ENCODE measurements around the gene CDC40. TPM values are rescaled to one million over a fixed set of nuclear protein-coding genes. Genes with fewer than 3 reads are reported as not detected.
"Not testable (repeated sequence)": the region's sequence is repeated elsewhere in the genome, so short reads cannot be mapped to it uniquely, and the experiment has no call there.

Gene CDC40
- total RNA-seq, 1 experiment from 2014 or later: 26.2 TPM

GRCh38 chr6:110271732-110272022, 91.5 kb downstream of the CDC40 start:
- no peaks in the 10 kb centered on the region for H3K9me3 ChIP-seq (ENCODE audit: control insufficient read depth in 1 of 2, insufficient read depth in 1 of 2, low read depth in 1 of 2, low read length in 2 of 2)
- no TSS peak for BruUV-seq (replicated peaks)
- DNase-seq (ENCODE audit: low read depth, low spot score): no peak
- no peak overlapping the region for H3K9ac ChIP-seq (ENCODE audit: low read length)
- no peaks in the 10 kb centered on the region for H3K9me2 ChIP-seq (ENCODE audit: insufficient read depth)
- H3K79me2 ChIP-seq (ENCODE audit: insufficient read depth, low read length): no peaks in the 10 kb centered on the region
- H2AFZ ChIP-seq (ENCODE audit: low read depth, low read length, poor library complexity, severe bottlenecking): no peak overlapping the region
- ATAC-seq: no peak
- no peak overlapping the region for H3K4me3 ChIP-seq (replicated peaks in 1 of 2; ENCODE audit: low read depth in 1 of 2, low read length in 2 of 2)
- POLR2A ChIA-PET: no interaction called here
- H4K20me1 ChIP-seq (ENCODE audit: insufficient read depth): no peaks in the 10 kb centered on the region
- H3K36me3 ChIP-seq (ENCODE audit: control insufficient read depth in 1 of 2, insufficient read depth in 2 of 2, low read length in 2 of 2): no peaks in the 10 kb centered on the region
- CTCF ChIA-PET: no interaction called here
- no peaks in the 10 kb centered on the region for H3K27me3 ChIP-seq (ENCODE audit: insufficient read depth, low read length)
- intact Hi-C loops (cut with micrococcal nuclease): no loop called here
- RAD21 ChIA-PET (ENCODE audit: low non-redundant PET in 1 of 2, low total read pairs in 2 of 2, uncharacterized antibody in 2 of 2, unreplicated experiment in 2 of 2): no interaction called here
- H3K4me2 ChIP-seq (ENCODE audit: low read length): no peak overlapping the region
- TF ChIP-seq, protein P1, sequence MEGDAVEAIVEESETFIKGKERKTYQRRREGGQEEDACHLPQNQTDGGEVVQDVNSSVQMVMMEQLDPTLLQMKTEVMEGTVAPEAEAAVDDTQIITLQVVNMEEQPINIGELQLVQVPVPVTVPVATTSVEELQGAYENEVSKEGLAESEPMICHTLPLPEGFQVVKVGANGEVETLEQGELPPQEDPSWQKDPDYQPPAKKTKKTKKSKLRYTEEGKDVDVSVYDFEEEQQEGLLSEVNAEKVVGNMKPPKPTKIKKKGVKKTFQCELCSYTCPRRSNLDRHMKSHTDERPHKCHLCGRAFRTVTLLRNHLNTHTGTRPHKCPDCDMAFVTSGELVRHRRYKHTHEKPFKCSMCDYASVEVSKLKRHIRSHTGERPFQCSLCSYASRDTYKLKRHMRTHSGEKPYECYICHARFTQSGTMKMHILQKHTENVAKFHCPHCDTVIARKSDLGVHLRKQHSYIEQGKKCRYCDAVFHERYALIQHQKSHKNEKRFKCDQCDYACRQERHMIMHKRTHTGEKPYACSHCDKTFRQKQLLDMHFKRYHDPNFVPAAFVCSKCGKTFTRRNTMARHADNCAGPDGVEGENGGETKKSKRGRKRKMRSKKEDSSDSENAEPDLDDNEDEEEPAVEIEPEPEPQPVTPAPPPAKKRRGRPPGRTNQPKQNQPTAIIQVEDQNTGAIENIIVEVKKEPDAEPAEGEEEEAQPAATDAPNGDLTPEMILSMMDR (IDR thresholded peaks at IDR 0.05 in 2 of 3, conservative IDR thresholded peaks at IDR 0.05 in 1 of 3; ENCODE audit: borderline replicate concordance in 1 of 3, insufficient read depth in 1 of 3, low read depth in 2 of 3, low read length in 2 of 3): no peak
- TF ChIP-seq SRF (IDR thresholded peaks at IDR 0.05; ENCODE audit: low read depth) (no peak), TCF7L2 (IDR thresholded peaks at IDR 0.05; ENCODE audit: borderline replicate concordance, extremely low read depth, insufficient read depth, insufficient read length) (no peak), JUND (IDR thresholded peaks at IDR 0.05) (no peak), EGR1 (IDR thresholded peaks at IDR 0.05; ENCODE audit: low read depth) (no peak)
- no peaks in the 10 kb centered on the region for H3K4me1 ChIP-seq (ENCODE audit: control insufficient read depth in 1 of 2, insufficient read depth in 2 of 2, low read length in 2 of 2)
- H3K27ac ChIP-seq (ENCODE audit: low read depth, low read length): no peak overlapping the region

DNA sequence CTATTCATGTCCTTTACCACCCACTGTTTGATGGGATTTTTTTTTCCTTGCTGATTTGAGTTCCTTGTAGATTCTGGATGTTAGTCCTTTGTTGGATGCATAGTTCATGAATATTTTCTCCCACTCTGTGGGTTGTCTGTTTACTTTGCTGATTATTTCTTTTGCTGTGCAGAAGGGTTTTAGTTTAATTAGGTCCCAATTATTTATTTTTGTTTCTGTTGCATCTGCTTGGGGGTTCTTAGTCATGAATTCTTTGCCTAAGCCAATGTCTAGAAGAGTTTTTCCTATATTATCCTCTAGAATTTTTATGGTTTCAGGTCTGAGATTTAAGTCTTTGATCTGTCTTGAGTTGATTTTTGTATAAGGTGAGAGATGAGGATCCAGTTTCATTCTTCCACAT, 92.6 kb downstream of the CDC40 start:
- intact Hi-C loops (cut with micrococcal nuclease); H3K4me1 ChIP-seq (ENCODE audit: control insufficient read depth in 1 of 2, insufficient read depth in 2 of 2, low read length in 2 of 2); H3K4me3 ChIP-seq (replicated peaks in 1 of 2; ENCODE audit: low read depth in 1 of 2, low read length in 2 of 2); H3K9me2 ChIP-seq (ENCODE audit: insufficient read depth); DNase-seq (ENCODE audit: low read depth, low spot score); H3K4me2 ChIP-seq (ENCODE audit: low read length); CTCF ChIA-PET; H3K27ac ChIP-seq (ENCODE audit: low read depth, low read length); POLR2A ChIA-PET; H4K20me1 ChIP-seq (ENCODE audit: insufficient read depth); ATAC-seq; RAD21 ChIA-PET (ENCODE audit: low non-redundant PET in 1 of 2, low total read pairs in 2 of 2, uncharacterized antibody in 2 of 2, unreplicated experiment in 2 of 2); H2AFZ ChIP-seq (ENCODE audit: low read depth, low read length, poor library complexity, severe bottlenecking); H3K36me3 ChIP-seq (ENCODE audit: control insufficient read depth in 1 of 2, insufficient read depth in 2 of 2, low read length in 2 of 2); H3K9ac ChIP-seq (ENCODE audit: low read length); H3K9me3 ChIP-seq (ENCODE audit: control insufficient read depth in 1 of 2, insufficient read depth in 1 of 2, low read depth in 1 of 2, low read length in 2 of 2); H3K27me3 ChIP-seq (ENCODE audit: insufficient read depth, low read length); H3K79me2 ChIP-seq (ENCODE audit: insufficient read depth, low read length); BruUV-seq (replicated peaks): not testable (repeated sequence)

All from HCT116 (cell line).